HCT116 (cell line): ENCODE results near the gene DHRS2. TPM values are rescaled to one million over a fixed set of nuclear protein-coding genes. Genes with fewer than 3 reads are reported as not detected.

Source experiments
- ATAC-seq: fragments of 200-7000 bp; cut with Tn5 transposase; 2 replicates; pipeline ENCODE4 v1.9.1; 2020; ENCODE audit warnings: mild to moderate bottlenecking, moderate library complexity
- BruUV-seq: library from RNA; stranded (reverse); fragments of 400-500 nt; replicated peaks from 2 replicates; lab custom pipeline; 2021; lab: Mats Ljungman, UMichigan
- CTCF ChIA-PET: fragments of 300-600 bp; sonication (Branson Sonifier 250); formaldehyde crosslinking; loops from one replicate; lab custom pipeline; 2021; ENCODE audit warnings: antibody characterized with exemption; lab: Charles Lee
- POLR2A ChIA-PET: fragments of 300-600, 350-600 bp; sonication (Branson Sonifier 250); formaldehyde crosslinking; loops from one replicate; lab custom pipeline; 2021; ENCODE audit warnings: antibody characterized with exemption; lab: Charles Lee
- RAD21 ChIA-PET, 2 experiments: fragments of 300-600 bp; sonication (Branson Sonifier 250); formaldehyde crosslinking; loops; one replicate each; lab custom pipeline; 2023; ENCODE audit warnings: low total read pairs in 2 of 2; ENCODE audit not compliant: uncharacterized antibody in 2 of 2, unreplicated experiment in 2 of 2, low non-redundant PET in 1 of 2; lab: Charles Lee
- DNase-seq: peaks from one replicate; pipeline ENCODE4 v3.0.0-alpha.2; 2010; ENCODE audit warnings: low read depth, low spot score
- H2AFZ ChIP-seq: fragments of 200-600 bp; shearing (Covaris generic), sonication (generic); 2 replicates; pipeline ENCODE4 v1.6.1; 2017; ENCODE audit warnings: low read depth, mixed run types, mixed read lengths, antibody characterized with exemption, low read length; ENCODE audit not compliant: poor library complexity, severe bottlenecking
- H3K27ac ChIP-seq: 2 replicates; pipeline ENCODE4 v1.5.1; 2012; ENCODE audit warnings: low read depth, low read length
- H3K27me3 ChIP-seq: fragments of 200-600 bp; sonication (generic); 2 replicates; pipeline ENCODE4 v1.6.1; 2016; ENCODE audit warnings: mixed run types, low read length, mixed read lengths; ENCODE audit not compliant: insufficient read depth
- H3K36me3 ChIP-seq, 2 experiments: fragments of 200-500 bp in 1 of 2; fragments of 200-600 bp in 1 of 2; sonication (Bioruptor generic) in 1 of 2; sonication (generic) in 1 of 2; 2 replicates each; pipeline versions ENCODE4 v1.5.1 to v1.6.1; 2014 to 2016; ENCODE audit warnings: low read length in 2 of 2, inconsistent platforms in 1 of 2, mixed read lengths in 1 of 2, mixed run types in 1 of 2; ENCODE audit not compliant: insufficient read depth in 2 of 2, control insufficient read depth in 1 of 2
- H3K4me1 ChIP-seq, 2 experiments: fragments of 200-600 bp in 1 of 2; sonication (generic) in 1 of 2; 2 replicates each; pipeline versions ENCODE4 v1.5.1 to v1.6.1; 2012 to 2017; ENCODE audit warnings: low read length in 2 of 2, inconsistent platforms in 1 of 2, mild to moderate bottlenecking in 1 of 2, mixed read lengths in 1 of 2, mixed run types in 1 of 2, moderate library complexity in 1 of 2; ENCODE audit not compliant: insufficient read depth in 2 of 2, control insufficient read depth in 1 of 2
- H3K4me2 ChIP-seq: fragments of 200-600 bp; sonication (generic); 2 replicates; pipeline ENCODE4 v1.6.1; 2017; ENCODE audit warnings: mixed run types, low read length, mixed read lengths
- H3K4me3 ChIP-seq, 2 experiments: fragments of 200-600 bp in 1 of 2; sonication (generic) in 1 of 2; replicated peaks in 1 of 2; 2 replicates each; pipeline ENCODE4 v1.5.1; 2011 to 2016; ENCODE audit warnings: low read length in 2 of 2, control low read depth in 1 of 2, low read depth in 1 of 2, mild to moderate bottlenecking in 1 of 2, mixed read lengths in 1 of 2, mixed run types in 1 of 2
- H3K79me2 ChIP-seq: fragments of 200-600 bp; sonication (generic); 2 replicates; pipeline ENCODE4 v1.6.1; 2017; ENCODE audit warnings: mild to moderate bottlenecking, mixed run types, low read length, moderate library complexity, mixed read lengths; ENCODE audit not compliant: insufficient read depth
- H3K9ac ChIP-seq: fragments of 200-600 bp; sonication (generic); 2 replicates; pipeline ENCODE4 v1.6.1; 2016; ENCODE audit warnings: low read length, mixed read lengths
- H3K9me2 ChIP-seq: fragments of 200-600 bp; sonication (generic), shearing (Covaris generic); 2 replicates; pipeline ENCODE4 v1.6.1; 2017; ENCODE audit warnings: mixed run types, mild to moderate bottlenecking, moderate library complexity; ENCODE audit not compliant: insufficient read depth
- H3K9me3 ChIP-seq, 2 experiments: fragments of 200-500 bp in 1 of 2; fragments of 200-600 bp in 1 of 2; sonication (Bioruptor generic) in 1 of 2; sonication (generic) in 1 of 2; 2 replicates each; pipeline ENCODE4 v1.6.1; 2014 to 2017; ENCODE audit warnings: low read length in 2 of 2, mixed read lengths in 2 of 2, inconsistent platforms in 1 of 2, low read depth in 1 of 2, mild to moderate bottlenecking in 1 of 2, mixed run types in 1 of 2, moderate library complexity in 1 of 2; ENCODE audit not compliant: control insufficient read depth in 1 of 2, insufficient read depth in 1 of 2
- H4K20me1 ChIP-seq: fragments of 200-600 bp; sonication (generic), shearing (Covaris generic); 2 replicates; pipeline ENCODE4 v1.6.1; 2017; ENCODE audit warnings: mixed run types, mild to moderate bottlenecking, moderate library complexity; ENCODE audit not compliant: insufficient read depth
- CBX3 ChIP-seq: IDR thresholded peaks from 2 replicates; pipeline ENCODE4 v1.6.1; 2012; ENCODE audit warnings: low read depth
- CEBPB ChIP-seq: IDR thresholded peaks from 2 replicates; pipeline ENCODE4 v1.6.1; 2012; ENCODE audit warnings: low read depth
- EGR1 ChIP-seq: IDR thresholded peaks from 2 replicates; pipeline ENCODE4 v1.6.1; 2012; ENCODE audit warnings: low read depth
- ELF1 ChIP-seq: IDR thresholded peaks from 2 replicates; pipeline ENCODE4 v1.6.1; 2012; ENCODE audit warnings: low read depth, borderline replicate concordance
- JUND ChIP-seq: IDR thresholded peaks from 2 replicates; pipeline ENCODE4 v1.6.1; 2012
- RAD21 ChIP-seq: IDR thresholded peaks from 2 replicates; pipeline ENCODE4 v1.6.1; 2012; ENCODE audit warnings: low read depth, mild to moderate bottlenecking
- SIN3A ChIP-seq: IDR thresholded peaks from 2 replicates; pipeline ENCODE4 v1.6.1; 2012; ENCODE audit warnings: low read depth
- SP1 ChIP-seq: IDR thresholded peaks from 2 replicates; pipeline ENCODE4 v1.6.1; 2012; ENCODE audit warnings: low read depth
- SRF ChIP-seq: IDR thresholded peaks from 2 replicates; pipeline ENCODE4 v1.6.1; 2012; ENCODE audit warnings: low read depth
- ZFX ChIP-seq: fragments of 450-650 bp; IDR thresholded peaks from 2 replicates; pipeline ENCODE4 v1.6.1; 2017
- intact Hi-C: fragments of 100-400 bp; cut with micrococcal nuclease; formaldehyde crosslinking; loops from 2 replicates; pipeline ENCODE4 v1.10.0; 2022
- total RNA-seq: library from RNA; stranded (reverse); gene quantifications from one replicate; pipeline ENCODE4 v1.2.1, GENCODE V29; 2021; ENCODE audit not compliant: unreplicated experiment
- TF ChIP-seq, protein P1 (sequence below), 3 experiments: fragments of 200-600 bp in 1 of 3; sonication (generic) in 1 of 3; IDR thresholded peaks in 2 of 3; conservative IDR thresholded peaks in 1 of 3; 2 replicates each; pipeline ENCODE4 v1.5.1; 2012 to 2017; ENCODE audit warnings: low read depth in 2 of 3, low read length in 2 of 3, antibody characterized with exemption in 1 of 3, borderline replicate concordance in 1 of 3, control low read depth in 1 of 3, mild to moderate bottlenecking in 1 of 3, mixed read lengths in 1 of 3, mixed run types in 1 of 3, moderate library complexity in 1 of 3; ENCODE audit not compliant: insufficient read depth in 1 of 3
- TF ChIP-seq, protein P2 (sequence below): IDR thresholded peaks from 2 replicates; pipeline ENCODE4 v1.6.1; 2012; ENCODE audit warnings: low read depth
- TF ChIP-seq, protein P3 (sequence below): IDR thresholded peaks from 2 replicates; pipeline ENCODE4 v1.6.1; 2011; ENCODE audit warnings: mild to moderate bottlenecking, low read length, moderate library complexity; ENCODE audit not compliant: insufficient replicate concordance; ENCODE audit errors: extremely low read depth

DHRS2 gene
- total RNA-seq, 1 experiment from 2014 or later: 10.0 TPM

- no peaks in the 10 kb centered on the region for H3K36me3 ChIP-seq
- BruUV-seq: no TSS peak
- intact Hi-C loops: no loop called here
- TF ChIP-seq, protein P1, sequence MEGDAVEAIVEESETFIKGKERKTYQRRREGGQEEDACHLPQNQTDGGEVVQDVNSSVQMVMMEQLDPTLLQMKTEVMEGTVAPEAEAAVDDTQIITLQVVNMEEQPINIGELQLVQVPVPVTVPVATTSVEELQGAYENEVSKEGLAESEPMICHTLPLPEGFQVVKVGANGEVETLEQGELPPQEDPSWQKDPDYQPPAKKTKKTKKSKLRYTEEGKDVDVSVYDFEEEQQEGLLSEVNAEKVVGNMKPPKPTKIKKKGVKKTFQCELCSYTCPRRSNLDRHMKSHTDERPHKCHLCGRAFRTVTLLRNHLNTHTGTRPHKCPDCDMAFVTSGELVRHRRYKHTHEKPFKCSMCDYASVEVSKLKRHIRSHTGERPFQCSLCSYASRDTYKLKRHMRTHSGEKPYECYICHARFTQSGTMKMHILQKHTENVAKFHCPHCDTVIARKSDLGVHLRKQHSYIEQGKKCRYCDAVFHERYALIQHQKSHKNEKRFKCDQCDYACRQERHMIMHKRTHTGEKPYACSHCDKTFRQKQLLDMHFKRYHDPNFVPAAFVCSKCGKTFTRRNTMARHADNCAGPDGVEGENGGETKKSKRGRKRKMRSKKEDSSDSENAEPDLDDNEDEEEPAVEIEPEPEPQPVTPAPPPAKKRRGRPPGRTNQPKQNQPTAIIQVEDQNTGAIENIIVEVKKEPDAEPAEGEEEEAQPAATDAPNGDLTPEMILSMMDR (IDR thresholded peaks at IDR 0.05 in 2 of 3, conservative IDR thresholded peaks at IDR 0.05 in 1 of 3; ENCODE audit: borderline replicate concordance in 1 of 3, insufficient read depth in 1 of 3, low read depth in 2 of 3, low read length in 2 of 3): no peak
- TF ChIP-seq RAD21 (no peak), CBX3 (no peak), SIN3A (no peak), SP1 (no peak), SRF (no peak), ELF1 (no peak), ZFX (no peak), CEBPB (no peak), EGR1 (no peak), JUND (no peak)
- TF ChIP-seq, protein P2, sequence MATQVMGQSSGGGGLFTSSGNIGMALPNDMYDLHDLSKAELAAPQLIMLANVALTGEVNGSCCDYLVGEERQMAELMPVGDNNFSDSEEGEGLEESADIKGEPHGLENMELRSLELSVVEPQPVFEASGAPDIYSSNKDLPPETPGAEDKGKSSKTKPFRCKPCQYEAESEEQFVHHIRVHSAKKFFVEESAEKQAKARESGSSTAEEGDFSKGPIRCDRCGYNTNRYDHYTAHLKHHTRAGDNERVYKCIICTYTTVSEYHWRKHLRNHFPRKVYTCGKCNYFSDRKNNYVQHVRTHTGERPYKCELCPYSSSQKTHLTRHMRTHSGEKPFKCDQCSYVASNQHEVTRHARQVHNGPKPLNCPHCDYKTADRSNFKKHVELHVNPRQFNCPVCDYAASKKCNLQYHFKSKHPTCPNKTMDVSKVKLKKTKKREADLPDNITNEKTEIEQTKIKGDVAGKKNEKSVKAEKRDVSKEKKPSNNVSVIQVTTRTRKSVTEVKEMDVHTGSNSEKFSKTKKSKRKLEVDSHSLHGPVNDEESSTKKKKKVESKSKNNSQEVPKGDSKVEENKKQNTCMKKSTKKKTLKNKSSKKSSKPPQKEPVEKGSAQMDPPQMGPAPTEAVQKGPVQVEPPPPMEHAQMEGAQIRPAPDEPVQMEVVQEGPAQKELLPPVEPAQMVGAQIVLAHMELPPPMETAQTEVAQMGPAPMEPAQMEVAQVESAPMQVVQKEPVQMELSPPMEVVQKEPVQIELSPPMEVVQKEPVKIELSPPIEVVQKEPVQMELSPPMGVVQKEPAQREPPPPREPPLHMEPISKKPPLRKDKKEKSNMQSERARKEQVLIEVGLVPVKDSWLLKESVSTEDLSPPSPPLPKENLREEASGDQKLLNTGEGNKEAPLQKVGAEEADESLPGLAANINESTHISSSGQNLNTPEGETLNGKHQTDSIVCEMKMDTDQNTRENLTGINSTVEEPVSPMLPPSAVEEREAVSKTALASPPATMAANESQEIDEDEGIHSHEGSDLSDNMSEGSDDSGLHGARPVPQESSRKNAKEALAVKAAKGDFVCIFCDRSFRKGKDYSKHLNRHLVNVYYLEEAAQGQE: no peak
- TF ChIP-seq, protein P3, sequence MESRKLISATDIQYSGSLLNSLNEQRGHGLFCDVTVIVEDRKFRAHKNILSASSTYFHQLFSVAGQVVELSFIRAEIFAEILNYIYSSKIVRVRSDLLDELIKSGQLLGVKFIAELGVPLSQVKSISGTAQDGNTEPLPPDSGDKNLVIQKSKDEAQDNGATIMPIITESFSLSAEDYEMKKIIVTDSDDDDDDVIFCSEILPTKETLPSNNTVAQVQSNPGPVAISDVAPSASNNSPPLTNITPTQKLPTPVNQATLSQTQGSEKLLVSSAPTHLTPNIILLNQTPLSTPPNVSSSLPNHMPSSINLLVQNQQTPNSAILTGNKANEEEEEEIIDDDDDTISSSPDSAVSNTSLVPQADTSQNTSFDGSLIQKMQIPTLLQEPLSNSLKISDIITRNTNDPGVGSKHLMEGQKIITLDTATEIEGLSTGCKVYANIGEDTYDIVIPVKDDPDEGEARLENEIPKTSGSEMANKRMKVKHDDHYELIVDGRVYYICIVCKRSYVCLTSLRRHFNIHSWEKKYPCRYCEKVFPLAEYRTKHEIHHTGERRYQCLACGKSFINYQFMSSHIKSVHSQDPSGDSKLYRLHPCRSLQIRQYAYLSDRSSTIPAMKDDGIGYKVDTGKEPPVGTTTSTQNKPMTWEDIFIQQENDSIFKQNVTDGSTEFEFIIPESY: no peak
- H3K4me1 ChIP-seq: peaks cover 0 to 6% of the 10 kb centered on the region in 2 experiments; a peak in 1 of 4 replicates
- H3K27me3 ChIP-seq: no peaks in the 10 kb centered on the region
- no peak overlapping the region for H2AFZ ChIP-seq
- no peaks in the 10 kb centered on the region for H3K9me2 ChIP-seq
- H3K9ac ChIP-seq: no peak overlapping the region
- ChIA-PET CTCF (interaction anchor here (1.1 kb wide), 1 partner anchor 13 kb away, joined by 3 read pairs; no protein-coding TSS in a partner anchor), RAD21 (interaction anchor here in 1 of 2 experiments (0.6 kb wide), 1 partner anchor 298 kb away, joined by 4 read pairs; no protein-coding TSS in a partner anchor), POLR2A (no interaction called here)
- no peaks in the 10 kb centered on the region for H3K9me3 ChIP-seq
- H3K79me2 ChIP-seq: no peaks in the 10 kb centered on the region
- no peak overlapping the region for H3K27ac ChIP-seq
- no peak overlapping the region for H3K4me2 ChIP-seq
- ATAC-seq (no peak), DNase-seq (no peak)
- H3K4me3 ChIP-seq: no peak overlapping the region
- H4K20me1 ChIP-seq: no peaks in the 10 kb centered on the region
These were observed 34.4 kb upstream of the DHRS2 start for GRCh38 chr14:23601845-23602180.
